H4 (cell line): ENCODE measurements around the gene RFX8. TPM values are rescaled to one million over a fixed set of nuclear protein-coding genes. Genes with fewer than 3 reads are reported as not detected.
"Not testable (repeated sequence)": the region's sequence is repeated elsewhere in the genome, so short reads cannot be mapped to it uniquely, and the experiment has no call there.

Source experiments
- DNase-seq: peaks from one replicate; pipeline ENCODE4 v3.0.0-alpha.2; 2015; ENCODE audit warnings: low spot score
- total RNA-seq: library from RNA; depleted of rRNA; stranded (reverse); fragments of >200 nt; shearing (Covaris generic); gene quantifications from 2 replicates; pipeline ENCODE4 v1.2.3, GENCODE V29; 2014

Gene RFX8
- total RNA-seq, 1 experiment from 2014 or later: not detected

DNA sequence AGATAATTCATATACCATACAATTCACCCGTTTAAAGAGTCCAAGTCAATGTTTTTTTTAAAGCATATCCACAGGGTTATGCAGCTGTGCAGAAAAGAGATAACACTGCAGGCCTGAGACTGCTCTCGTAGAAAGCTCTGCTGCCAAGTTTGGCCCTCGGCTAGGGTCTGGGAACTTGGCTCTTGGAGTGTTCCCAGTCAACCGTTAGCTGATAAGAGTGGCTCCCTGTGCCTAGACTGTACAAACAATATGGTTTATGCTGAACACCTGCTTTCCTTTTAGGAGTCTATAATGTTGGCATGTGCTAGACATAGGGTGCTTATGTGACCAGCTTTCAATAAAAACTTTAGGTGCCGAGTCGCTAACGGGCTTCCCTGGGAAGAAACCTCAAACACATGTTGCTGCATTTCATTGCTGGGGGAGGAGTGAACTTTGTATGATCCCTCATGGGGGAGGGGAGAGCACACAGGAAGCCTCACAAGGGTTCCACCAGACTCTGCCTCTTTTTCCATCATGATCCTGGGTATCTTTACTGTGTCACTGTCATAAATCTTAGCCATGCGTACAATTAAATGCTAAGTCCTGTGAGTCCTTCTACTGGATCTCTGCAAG is 34.7 kb downstream of the RFX8 start:
- peak; percentile 45 for DNase-seq

DNA sequence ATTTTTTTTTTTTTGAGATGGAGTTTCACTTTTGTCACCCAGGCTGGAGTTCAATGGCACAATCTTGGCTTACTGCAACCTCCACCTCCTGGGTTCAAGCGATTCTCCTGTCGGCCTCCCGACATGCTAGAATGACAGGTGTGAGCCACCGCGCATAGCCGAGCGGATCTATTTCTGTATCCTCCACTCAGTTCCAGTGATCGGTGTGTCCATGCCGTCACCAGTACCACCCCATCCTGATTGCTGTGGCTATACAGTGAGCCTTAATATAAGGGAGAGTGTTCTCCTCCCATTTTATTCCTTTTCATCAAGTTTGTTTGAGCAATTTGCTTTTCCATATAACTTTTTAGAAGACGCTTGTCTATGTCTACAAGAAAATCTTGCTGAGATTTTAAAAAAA is 35.2 kb downstream of the RFX8 start:
- no peak for DNase-seq

DNA sequence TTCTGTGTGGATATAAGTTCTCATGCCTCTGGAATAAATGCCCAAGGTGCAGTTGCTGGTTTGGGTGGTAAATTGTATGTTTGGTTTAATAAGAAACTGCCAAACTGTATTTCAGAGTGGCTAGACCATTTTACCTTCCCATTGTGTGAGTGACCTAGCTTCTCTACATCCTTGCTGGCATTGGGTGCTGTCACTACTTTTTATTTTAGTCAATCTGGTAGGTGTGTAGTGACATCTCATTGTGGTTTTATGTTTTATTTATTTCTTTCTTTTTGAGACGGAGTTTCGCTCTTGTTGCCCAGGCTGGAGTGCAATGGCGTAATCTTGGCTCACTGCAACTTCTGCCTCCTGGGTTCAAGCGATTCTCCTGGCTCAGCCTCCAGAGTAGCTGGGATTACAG is 36.4 kb downstream of the RFX8 start:
- not testable (repeated sequence) for DNase-seq

DNA sequence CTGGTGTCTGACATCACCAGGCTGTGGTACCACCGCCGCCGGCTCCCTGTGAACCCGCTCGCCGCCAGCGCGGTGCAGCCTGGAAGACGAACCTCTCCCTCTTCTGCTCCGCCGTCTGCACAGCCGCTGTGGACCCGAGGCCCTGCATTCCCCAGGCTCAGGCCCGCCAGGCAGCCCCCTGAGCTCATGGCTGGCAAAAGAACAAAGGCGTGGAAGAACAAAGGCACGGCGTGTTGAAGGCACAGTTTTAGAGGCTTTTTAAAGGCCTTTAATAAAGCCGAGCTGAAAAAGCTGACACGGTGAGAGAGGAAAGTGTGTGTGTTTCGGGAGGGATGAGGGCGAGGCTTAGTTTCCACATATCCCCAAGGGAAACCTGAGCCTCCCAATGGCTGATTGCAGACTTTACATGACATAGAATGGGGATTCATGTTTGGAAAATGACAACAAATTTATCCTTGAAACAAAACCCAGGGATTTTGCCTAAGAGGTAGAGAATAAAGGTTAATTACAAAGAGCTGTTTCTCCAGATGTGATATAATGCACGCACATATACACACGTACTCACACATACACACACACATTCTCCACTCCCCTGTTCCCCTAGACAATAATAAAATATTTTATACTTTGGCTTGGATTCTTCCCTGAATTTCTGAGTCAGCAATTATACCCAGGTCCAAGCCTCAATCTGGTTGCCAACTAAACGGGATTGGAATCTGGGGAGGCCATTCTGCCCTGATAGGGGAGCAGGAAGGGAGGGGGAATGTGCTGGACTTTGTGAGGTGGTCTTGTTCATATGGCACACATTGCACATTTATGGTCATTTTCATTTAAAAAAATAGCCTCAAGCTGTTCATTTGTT is 39.7 kb downstream of the RFX8 start:
- DNase-seq: no peak

DNA sequence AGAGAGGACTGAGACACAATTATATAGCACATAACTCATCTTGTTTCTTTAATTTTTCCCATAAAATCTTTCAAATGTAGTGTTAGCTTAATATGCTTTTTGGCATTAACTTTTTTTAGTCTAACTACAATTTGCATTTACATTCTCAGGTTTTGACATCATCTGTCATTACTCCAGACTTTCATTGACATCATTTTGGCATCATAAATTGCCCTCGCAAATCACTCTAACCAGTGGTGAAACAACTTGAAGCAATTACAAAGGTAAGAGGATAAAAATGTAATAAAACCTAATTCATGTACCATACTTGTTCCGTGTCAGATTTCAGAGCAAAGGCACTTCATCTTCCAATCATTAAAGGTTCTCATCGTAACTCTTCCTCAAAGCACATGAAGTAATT is 41.4 kb downstream of the RFX8 start:
- DNase-seq: no peak

DNA sequence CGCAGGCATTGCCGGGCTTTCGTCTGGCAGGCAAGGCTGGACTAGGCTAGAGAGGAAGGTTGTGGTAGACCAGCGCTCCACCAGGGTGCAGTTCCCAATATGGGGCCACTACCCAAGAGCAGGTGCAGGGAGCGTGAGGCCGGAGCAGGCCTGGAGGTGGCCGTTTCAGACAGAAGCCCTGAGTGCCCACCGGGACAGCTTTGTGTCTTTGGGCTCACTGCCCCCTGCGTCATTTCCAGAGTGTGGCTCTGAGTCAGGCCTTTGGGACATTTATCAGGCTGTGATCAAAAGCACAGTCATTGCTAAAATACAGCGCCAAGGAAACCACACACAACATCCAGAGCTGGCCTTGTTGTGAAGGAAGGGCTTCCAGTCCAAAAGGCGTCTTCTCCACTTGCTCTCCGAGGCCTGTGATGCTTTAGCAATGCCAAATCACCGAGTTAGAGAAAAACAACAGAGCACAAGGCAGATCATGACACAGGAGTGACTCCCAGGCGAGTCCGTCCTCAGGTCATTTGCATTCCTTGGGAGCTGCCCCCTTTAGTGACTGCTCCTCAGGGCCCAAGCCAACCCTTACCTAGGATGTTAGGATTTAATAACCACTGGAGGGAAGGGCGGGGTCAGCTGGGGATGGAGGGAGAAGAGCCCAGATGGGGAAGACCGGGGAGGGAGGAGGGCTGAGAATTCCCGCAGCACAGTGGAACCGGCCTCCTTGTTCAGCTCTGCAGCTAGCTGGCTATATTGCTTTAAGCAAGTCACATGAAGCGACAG is 42.3 kb downstream of the RFX8 start:
- no peak for DNase-seq

DNA sequence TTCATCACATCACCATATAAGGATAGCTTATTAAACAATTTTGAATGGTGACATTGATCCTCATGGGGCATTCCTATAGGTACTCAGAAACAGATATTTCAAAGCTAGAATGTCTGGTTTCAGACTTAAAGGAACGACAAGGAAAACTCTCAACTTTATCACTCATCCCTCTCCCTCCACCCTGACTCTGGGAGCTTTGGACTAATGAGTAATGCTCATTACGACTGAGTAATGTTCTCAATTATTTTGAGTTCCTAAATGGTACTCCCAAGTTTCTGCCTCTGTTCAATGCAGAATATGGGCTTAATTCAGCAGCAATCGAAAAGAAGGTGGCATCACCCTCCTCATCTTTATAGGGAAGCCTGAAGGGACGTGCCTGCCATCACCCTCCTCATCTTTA is 43.4 kb downstream of the RFX8 start:
- no peak for DNase-seq

DNA sequence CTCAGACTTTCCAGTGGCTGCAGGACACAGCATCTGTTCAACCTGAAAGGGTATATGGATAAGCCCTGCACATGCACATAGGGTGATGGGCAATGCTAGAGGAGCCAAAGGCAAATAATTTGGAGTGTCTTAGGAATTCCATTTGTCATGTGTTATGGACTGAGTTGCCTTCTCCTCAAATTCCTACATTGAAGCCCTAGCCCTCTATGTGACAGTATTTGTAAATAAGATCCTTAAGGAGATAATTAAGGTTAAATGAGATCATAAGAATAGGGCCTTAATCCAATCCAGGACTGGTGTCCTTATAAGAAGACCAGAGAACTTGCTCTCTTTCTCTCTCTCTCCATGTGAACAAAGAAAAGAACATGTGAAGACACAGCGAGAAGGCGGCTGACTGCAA is 44.8 kb downstream of the RFX8 start:
- no peak for DNase-seq

DNA sequence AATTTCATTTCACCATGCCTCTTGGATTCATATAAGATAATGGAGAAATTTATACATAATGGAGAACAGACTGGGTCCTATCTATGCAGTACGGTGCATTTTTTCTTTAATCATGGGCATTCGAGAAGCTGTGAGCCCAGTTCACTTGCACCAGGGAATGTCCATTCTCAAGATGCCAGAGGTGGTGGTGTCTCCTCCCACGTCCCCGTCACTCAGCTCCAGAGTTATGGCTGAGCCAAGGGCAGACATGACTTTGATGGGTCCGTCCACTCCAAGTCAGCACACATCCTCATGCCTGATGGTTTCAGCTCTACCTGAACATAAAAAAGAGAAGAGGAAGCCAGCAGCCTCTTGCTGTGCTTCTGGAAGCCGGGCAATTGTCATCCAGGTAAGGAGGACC is 45.5 kb downstream of the RFX8 start:
- DNase-seq: no peak

DNA sequence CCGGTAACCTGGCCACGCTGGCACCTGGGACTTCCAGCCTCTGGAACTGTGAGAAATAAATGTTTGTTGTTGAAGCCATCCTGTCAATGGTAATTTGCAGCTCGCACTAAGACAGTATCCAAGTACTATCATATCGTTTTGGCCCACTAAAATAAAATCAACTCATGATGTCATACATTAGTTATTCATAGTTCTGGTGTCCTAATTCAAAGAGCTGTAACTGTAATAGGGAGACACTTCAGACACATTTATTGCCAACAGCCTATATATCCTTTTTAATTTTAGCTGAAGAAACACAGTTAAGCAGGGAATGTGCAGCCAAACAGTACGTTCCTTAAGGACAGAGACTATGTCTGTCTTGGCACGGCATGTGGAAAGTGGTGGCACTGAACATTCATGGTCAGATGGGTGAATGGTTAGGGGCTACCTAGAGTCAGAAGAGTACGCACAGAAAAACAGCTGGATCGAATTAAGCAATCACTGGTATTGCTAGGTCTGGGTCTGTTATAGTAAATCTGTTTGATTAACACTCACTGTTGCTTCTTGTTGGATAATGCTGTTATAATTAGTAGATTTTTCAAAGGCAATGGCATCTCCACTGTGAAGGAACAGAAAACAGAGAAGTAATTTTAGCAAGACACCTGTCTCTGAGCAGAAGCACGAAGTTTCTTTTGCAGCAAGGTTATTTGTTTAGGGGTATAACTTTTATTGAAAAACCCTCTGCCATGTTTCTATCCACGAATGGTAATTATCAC is 46.3 kb downstream of the RFX8 start:
- no peak for DNase-seq

DNA sequence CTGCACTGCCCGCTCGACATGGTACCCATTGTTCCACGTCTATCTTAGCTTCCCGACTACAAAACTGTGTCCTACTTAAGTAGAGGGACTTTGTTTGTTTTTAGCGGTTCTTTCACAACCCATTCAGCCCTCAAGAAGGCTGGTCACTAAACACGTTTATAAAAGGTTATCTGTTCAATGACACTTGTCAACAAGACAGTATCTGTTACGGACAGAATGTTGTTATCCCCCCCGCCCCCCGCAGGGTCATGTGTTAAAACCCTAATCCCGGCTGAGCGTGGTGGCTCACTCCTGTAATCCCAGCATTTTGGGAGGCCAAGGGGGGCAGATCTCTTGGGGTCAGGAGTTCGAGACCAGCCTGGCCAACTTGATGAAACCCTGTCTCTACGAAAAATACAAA is 47.2 kb downstream of the RFX8 start:
- DNase-seq: no peak

DNA sequence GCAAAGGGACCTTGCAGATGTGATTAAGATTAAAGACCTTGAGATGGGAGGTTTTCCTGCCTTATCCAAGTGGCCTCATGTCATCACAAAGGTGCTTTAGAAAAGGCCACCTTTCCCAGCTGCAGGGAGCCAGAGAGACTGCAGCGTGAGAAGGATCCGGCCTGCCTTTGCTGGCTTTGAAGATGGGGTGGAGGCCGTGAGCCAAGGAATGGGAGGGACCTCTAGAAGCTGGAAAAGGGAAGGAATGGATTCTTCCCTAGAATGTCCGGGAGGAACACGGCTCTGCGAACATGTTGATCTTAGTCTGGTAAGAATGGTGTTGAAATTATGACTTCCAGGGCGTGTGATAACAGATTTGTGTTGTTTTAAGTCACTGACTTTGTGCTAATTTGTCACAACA is 47.7 kb downstream of the RFX8 start:
- no peak for DNase-seq

DNA sequence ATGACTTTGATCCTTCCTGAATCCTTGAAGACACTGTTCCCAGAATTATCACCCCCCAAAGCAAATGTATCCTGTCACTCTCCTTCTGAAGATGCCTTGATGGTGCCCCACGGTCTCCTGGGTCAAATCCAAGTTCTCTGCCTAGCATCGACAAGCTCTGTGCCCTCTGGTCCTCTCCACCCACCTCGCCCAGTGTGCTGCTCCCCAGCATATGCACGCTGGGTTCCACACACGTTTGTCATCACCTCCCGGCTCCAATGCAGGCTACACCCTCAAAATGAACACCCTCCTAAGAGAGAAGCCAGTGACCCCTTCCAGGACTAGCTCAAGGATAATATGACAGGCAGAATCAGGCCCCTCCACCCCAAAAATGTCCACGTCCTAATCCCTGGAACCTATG is 48.1 kb downstream of the RFX8 start:
- DNase-seq: no peak

DNA sequence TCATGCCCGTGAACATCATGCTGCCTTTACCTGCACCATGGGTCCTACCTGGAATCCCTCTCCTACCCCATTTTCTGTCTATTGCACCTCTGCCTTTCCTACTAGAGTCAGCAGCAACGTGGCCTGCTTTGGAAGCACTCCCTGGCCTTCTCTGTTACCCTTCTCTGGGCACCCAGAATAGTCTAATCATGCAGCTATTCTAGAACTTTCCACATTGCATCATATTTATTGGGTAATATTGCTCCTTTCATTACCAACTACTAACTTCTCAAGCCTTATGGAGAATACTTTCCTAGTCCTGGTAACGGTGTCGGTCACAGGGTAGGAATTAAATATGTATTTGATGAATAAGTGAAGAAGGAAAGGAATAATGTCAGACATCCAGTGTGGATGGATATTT is 54.3 kb downstream of the RFX8 start:
- no peak for DNase-seq

DNA sequence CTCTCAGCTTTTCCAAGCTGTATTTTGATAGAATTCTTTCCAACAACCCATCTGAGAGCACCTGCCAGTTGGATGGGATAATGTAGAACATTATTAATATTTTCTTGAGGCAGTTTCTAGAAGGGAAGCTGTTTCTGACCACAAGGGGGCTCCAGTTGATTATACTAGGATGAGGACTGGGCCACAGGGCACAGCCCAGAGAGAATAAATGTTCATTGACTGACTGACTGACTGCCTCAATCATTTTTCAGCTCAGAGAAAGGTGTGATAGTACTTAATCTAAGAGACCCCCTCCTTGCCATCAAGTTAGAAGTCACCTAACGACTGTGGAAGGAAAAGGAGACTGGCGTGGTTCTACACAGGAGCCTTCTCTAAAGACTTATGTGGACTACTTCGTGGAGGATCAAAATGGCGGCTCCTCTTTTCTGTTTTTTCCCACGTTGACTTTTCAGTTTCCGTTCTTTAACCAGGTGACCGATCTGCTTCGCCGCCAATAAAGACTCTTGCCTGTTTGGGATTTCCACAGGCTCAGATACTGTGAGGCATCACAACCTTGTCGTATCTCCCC is 55.7 kb downstream of the RFX8 start:
- peak; percentile 46 for DNase-seq

DNA sequence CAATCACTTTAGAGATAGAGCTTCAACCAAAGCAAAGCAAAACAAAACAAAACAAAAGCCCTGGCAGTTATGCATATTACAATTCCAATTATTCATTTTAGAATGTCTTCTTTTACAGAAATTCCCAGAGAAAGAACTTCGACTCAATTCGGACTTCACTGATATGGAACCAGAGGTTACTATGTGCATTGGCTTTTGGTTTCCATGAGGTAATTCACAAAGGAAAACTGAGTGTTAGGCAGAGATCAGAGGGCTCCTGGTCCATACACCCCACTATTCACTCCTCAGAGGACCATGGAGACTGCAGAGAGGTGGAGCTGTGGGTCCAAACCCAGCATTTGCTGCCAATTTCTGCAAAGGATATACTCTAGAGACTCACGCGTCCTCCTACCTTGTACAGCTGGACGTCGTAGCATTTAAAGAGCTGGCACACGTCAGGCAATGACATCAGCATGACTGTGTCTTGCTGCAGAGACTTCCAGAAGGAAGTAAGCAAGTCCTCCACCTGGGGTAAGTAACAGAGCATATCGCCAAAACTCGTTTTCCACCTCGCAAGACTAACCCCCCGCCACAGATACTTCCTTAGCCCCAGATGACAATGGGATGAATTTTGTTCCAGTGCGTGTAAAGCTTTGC is 56.3 kb downstream of the RFX8 start:
- DNase-seq: no peak

DNA sequence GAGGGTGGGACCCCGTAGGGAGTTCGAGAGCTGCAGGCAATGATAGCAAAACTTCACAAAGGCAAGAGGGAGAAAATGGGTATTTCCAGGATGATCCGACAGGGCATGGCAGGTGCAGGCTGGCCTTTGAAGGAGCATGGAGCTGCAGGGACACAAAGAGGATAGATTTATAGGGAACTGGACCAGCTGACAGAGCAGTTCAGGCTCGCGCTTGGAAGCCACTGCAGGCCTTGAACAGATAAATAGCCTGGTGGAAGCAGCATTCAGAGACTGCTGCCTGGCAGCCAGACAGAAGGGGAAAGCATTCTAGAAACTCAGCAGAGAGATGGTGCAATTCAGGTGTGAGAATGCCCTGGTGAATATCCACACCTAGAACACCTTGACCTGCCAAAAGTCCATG is 58.3 kb downstream of the RFX8 start:
- no peak for DNase-seq

DNA sequence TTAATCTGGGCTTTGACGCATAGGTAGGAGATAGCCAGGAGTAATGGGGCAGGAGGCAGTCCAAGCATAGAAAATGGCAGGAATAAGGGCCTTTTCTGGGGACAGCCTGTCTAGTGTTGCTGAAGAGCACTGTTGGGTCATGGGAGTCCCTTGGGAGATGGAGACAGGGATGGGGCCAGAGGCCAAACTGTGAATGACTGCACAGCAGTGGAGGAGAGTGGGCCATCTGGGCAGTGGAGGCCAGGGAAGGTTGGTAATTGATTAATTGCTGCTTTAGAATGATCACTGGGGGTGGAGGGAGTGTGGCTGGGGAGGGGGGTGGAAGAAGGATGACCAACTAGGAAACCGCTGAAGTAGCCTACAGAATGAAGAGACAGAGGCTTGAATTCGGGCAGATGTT is 59.0 kb downstream of the RFX8 start:
- no peak for DNase-seq

DNA sequence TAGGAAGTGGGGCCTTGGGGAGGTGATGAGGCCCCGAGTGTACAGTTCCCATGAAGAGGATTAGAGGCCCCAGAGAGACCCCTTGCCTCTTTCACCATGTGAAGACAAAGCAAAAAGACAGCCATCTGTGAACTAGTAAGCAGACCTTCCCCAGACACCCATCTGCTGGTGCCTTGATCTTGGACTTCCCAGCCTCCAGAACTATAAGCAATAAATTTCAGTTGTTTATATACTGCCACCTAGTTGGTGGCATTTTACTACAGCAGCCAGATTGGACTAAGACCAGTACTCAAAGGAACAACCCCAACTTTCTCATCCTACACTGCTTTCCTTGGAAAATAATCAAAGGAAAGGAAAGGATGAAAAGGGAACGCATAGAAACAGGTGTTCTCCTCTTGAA is 59.7 kb downstream of the RFX8 start:
- no peak for DNase-seq

DNA sequence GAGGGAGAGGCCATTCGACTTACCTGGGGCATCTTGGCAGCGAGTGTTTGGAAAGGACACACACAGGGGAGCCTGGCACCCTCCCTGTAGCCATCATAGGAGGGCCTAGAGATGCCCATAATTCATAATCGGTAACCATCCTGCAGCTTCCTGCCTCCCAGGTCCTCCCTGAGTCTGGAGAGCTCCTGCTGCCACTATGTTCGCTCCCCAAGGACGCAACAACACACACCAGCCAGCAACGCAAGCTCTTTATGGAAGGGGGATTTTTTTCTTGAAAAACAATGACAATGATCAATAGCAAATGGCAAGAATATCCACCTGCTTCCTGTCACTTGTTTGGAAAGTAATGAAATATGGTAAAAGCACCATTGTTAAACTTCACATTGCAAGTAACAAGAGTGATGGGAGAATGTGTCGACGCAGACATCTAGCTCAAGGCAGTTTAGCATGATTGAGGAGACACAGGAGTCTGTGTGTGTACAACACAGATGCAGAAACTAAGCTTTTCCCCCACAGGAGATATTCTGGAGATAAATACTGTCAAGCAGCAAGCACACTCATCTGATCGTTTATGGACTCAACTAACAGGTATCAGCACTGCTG is 62.7 kb downstream of the RFX8 start:
- DNase-seq: no peak

DNA sequence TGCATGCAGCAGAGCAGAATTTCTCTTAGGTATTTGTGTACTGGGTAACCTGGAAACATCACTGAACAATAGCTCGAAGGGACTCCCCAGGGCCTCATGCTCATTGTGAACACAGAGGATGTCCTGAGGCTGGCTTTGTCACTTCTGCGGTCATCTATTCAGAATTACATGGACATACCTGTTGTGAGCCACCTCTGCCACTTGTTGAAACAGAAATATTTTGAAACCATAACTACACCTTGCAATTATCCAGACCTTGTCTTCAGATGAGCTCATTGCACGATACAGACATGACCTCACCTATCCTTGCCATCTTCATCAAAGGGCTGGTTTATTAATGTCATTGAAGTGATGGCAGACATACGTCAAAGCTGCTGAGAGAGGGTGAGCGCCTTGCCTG is 64.2 kb downstream of the RFX8 start:
- no peak for DNase-seq
